GM12878 (cell line): ENCODE data around the gene METTL15. TPM values are rescaled to one million over a fixed set of nuclear protein-coding genes. Genes with fewer than 3 reads are reported as not detected.

ENCODE experiments used
- ASH2L ChIP-seq: fragments of 300-600, 200-600 bp; sonication (generic); IDR thresholded peaks from 2 replicates; pipeline ENCODE4 v1.6.1; 2017; ENCODE audit warnings: low read depth, mild to moderate bottlenecking, borderline replicate concordance
- BCL3 ChIP-seq: IDR thresholded peaks from 2 replicates; pipeline ENCODE4 v1.6.1; 2011; ENCODE audit warnings: borderline replicate concordance, low read depth, mild to moderate bottlenecking, moderate library complexity, low read length; ENCODE audit not compliant: insufficient read depth, poor library complexity, severe bottlenecking
- CBX5 ChIP-seq: sonication (generic); IDR thresholded peaks from 2 replicates; pipeline ENCODE4 v1.6.1; 2016; ENCODE audit warnings: low read depth, moderate library complexity, mild to moderate bottlenecking, inconsistent platforms
- CTCF ChIP-seq, 3 experiments: IDR thresholded peaks in 2 of 3; conservative IDR thresholded peaks in 1 of 3; 2 replicates each; pipeline ENCODE4 v1.5.1; 2011; ENCODE audit warnings: low read depth in 3 of 3, low read length in 3 of 3, mild to moderate bottlenecking in 3 of 3, control low read depth in 2 of 3, moderate library complexity in 2 of 3, inconsistent platforms in 1 of 3, mixed read lengths in 1 of 3; ENCODE audit not compliant: control insufficient read depth in 2 of 3, insufficient read depth in 1 of 3; ENCODE audit errors: extremely low read depth in 1 of 3
- E2F8 ChIP-seq: fragments of 450-650 bp; IDR thresholded peaks from 2 replicates; pipeline ENCODE4 v1.6.1; 2018; ENCODE audit warnings: mild to moderate bottlenecking, low read depth, moderate library complexity; ENCODE audit not compliant: partially characterized antibody
- FOS ChIP-seq: IDR thresholded peaks from 3 replicates; pipeline ENCODE4 v1.6.1; 2011; ENCODE audit warnings: borderline replicate concordance; ENCODE audit not compliant: insufficient read length; ENCODE audit errors: extremely low read depth
- IKZF2 ChIP-seq, 2 experiments: fragments of 450-650 bp; IDR thresholded peaks; 2 replicates each; pipeline ENCODE4 v1.6.1; 2017; ENCODE audit warnings: mild to moderate bottlenecking in 2 of 2, moderate library complexity in 2 of 2
- JUND ChIP-seq: IDR thresholded peaks from 2 replicates; pipeline ENCODE4 v1.6.1; 2012; ENCODE audit warnings: low read depth, mild to moderate bottlenecking, low read length, improper control_type of control experiment, moderate library complexity
- MTA3 ChIP-seq: IDR thresholded peaks from 2 replicates; pipeline ENCODE4 v1.6.1; 2012; ENCODE audit warnings: low read length, inconsistent platforms, borderline replicate concordance
- NBN ChIP-seq: fragments of 450-650 bp; IDR thresholded peaks from 2 replicates; pipeline ENCODE4 v1.6.1; 2016
- NRF1 ChIP-seq: conservative IDR thresholded peaks from 2 replicates; pipeline ENCODE4 v1.6.1; 2011; ENCODE audit warnings: mild to moderate bottlenecking, low read depth, low read length, improper control_type of control experiment
- PML ChIP-seq: IDR thresholded peaks from 2 replicates; pipeline ENCODE4 v1.6.1; 2012; ENCODE audit warnings: low read length, inconsistent platforms
- POU2F2 ChIP-seq: IDR thresholded peaks from 3 replicates; pipeline ENCODE4 v1.6.1; 2011; ENCODE audit warnings: low read depth, mild to moderate bottlenecking, low read length, borderline replicate concordance
- RCOR1 ChIP-seq: conservative IDR thresholded peaks from 2 replicates; pipeline ENCODE4 v1.6.1; 2012; ENCODE audit warnings: low read depth, low read length, improper control_type of control experiment
- RUNX3 ChIP-seq: IDR thresholded peaks from 2 replicates; pipeline ENCODE4 v1.6.1; 2012; ENCODE audit warnings: low read length, inconsistent platforms
- SREBF2 ChIP-seq: IDR thresholded peaks from 2 replicates; pipeline ENCODE4 v1.6.1; 2012; ENCODE audit warnings: mild to moderate bottlenecking, low read length
- STAT1 ChIP-seq: fragments of 450-650 bp; conservative IDR thresholded peaks from 2 replicates; pipeline ENCODE4 v1.6.1; 2014; ENCODE audit warnings: antibody characterized with exemption, mild to moderate bottlenecking
- STAT3 ChIP-seq: IDR thresholded peaks from 2 replicates; pipeline ENCODE4 v1.6.1; 2011; ENCODE audit warnings: low read depth, low read length, improper control_type of control experiment
- WRNIP1 ChIP-seq: IDR thresholded peaks from 2 replicates; pipeline ENCODE4 v1.6.1; 2011; ENCODE audit warnings: low read depth, low read length, improper control_type of control experiment, borderline replicate concordance
- ZBTB40 ChIP-seq: fragments of 450-650 bp; IDR thresholded peaks from 2 replicates; pipeline ENCODE4 v1.6.1; 2016; ENCODE audit warnings: mild to moderate bottlenecking, moderate library complexity, borderline replicate concordance
- polyA plus RNA-seq, 11 experiments: library from polyadenylated mRNA; depleted of rRNA in 4 of 11; unstranded in 6 of 11; stranded (reverse) in 5 of 11; fragments of >200 nt; fragmentation: Nextera tagmentation in 4 of 11; fragmentation: Illumina TruSeq in 1 of 11; extraction: Ambion mirVana in 4 of 11; extraction: Trizol in 1 of 11; gene quantifications; 1 replicate in 1 of 11; 2 replicates in 10 of 11; pipeline versions ENCODE4 v1.2.1 to v1.2.3, GENCODE V29; 2011 to 2016; ENCODE audit warnings: inconsistent platforms in 2 of 11, missing spikeins in 2 of 11, low read depth in 1 of 11
- total RNA-seq, 4 experiments: library from RNA; depleted of rRNA in 3 of 4; stranded (reverse); fragments of >200 nt in 3 of 4; fragmentation: Illumina TruSeq in 1 of 4; extraction: Trizol in 1 of 4; gene quantifications; 2 replicates each; pipeline versions ENCODE4 v1.2.1 to v1.2.3, GENCODE V29; 2013 to 2021

METTL15 gene
- total and polyA plus RNA-seq, 10 of the 15 experiments (the other 5 are each of a cell fraction or from before 2014, with no cell fraction given), result 7.9 to 16.9 (median 14.4) TPM

- peak; percentile 95 for TF ChIP-seq ZBTB40
- no peak; the same call in 1 of the 2 replicates for TF ChIP-seq MTA3
- TF ChIP-seq POU2F2, result peak; percentile 94
- no peak; the same call in 1 of the 2 replicates for TF ChIP-seq STAT1
- no peak for TF ChIP-seq NRF1
- TF ChIP-seq JUND, result no peak
- TF ChIP-seq SREBF2, result no peak
- no peak for TF ChIP-seq CTCF (IDR thresholded peaks at IDR 0.05 in 2 of 3, conservative IDR thresholded peaks at IDR 0.05 in 1 of 3; ENCODE audit: control insufficient read depth in 2 of 3, extremely low read depth in 1 of 3, insufficient read depth in 1 of 3, low read depth in 3 of 3, low read length in 3 of 3)
- peak; percentile 85; the same call in 1 of the 2 replicates for TF ChIP-seq PML
- no peak for TF ChIP-seq STAT3
- no peak for TF ChIP-seq BCL3
- TF ChIP-seq IKZF2 (IDR thresholded peaks at IDR 0.05), result peak; percentile 20 to 42; a peak in 1 of 4 replicates
- TF ChIP-seq CBX5, result peak; percentile 96
- no peak for TF ChIP-seq FOS
- TF ChIP-seq ASH2L, result peak; percentile 87
- TF ChIP-seq RCOR1, result 0 out of 2 replicates have a peak, but pooled peaks have one; percentile 59
- peak; percentile 73 for TF ChIP-seq E2F8
- peak; percentile 84 for TF ChIP-seq NBN
- TF ChIP-seq RUNX3, result peak; percentile 71
- peak; percentile 84; the same call in 1 of the 2 replicates for TF ChIP-seq WRNIP1
Measured at GRCh38 chr11:28110108-28110820, 2.1 kb downstream of the METTL15 start (continued).
